ENCODE data around the gene RAB1A.

RAB1A gene

DNA sequence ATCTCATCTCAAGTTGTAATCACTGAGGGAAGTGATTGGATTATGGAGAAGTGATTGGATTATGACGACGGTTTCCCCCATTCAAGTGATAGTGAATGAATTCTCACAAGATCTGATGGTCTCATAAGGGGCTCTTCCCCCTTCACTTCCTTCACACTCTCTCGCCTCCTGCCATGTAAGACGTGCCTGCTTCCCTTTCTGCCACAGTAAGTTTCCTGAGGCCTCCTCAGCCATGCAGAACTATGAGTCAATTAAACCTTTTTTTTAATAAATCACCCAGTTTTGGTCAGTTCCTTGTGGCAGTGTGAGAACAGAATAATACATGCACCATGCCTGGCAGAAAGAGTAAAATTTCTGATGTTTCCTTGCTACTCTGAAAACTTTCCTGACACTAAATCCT lies 37.1 kb downstream of the RAB1A start:
- no peak for DNase-seq (ENCODE audit: low spot score)

DNA sequence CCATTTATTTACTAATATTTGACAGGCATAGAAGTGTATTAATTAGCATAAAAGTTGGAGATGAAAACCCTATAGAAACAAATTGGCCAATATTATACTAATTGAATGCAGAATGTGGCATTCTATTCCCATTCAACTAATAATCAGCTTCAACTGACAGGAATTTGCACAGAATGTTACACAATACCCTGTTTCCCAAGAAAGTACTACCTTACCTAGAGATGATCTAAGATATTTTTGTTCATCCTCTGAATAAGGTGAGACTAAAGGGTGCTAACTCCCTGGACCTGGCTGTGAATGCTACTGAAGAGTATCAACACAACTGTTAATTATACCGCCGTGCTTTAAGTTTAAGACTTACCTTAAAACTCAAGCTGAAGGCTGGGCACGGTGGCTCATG lies 44.8 kb downstream of the RAB1A start:
- no peak for DNase-seq (ENCODE audit: low spot score)

DNA sequence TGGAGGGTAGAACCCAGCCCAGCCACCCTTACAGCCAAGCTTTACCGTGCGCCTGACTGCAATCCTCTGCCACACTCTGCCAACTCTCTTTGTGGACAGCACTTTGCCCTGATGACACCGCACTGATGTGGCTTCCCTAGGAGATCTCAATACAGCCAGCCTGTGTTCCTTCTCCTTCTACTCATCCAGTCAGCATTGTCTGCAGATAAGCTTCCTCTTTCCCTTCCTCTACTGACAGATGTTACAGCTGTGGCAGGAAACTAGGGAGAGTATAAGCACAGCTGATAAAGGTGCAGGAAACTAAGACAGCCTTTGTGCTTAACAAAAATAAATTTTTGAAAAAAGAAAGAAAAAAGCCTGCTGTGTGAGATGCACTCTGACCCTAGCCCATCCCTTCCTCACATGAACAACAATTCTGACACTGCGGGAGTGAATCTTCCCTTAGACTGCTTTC lies 48.6 kb downstream of the RAB1A start:
- DNase-seq (ENCODE audit: low spot score): no peak

DNA sequence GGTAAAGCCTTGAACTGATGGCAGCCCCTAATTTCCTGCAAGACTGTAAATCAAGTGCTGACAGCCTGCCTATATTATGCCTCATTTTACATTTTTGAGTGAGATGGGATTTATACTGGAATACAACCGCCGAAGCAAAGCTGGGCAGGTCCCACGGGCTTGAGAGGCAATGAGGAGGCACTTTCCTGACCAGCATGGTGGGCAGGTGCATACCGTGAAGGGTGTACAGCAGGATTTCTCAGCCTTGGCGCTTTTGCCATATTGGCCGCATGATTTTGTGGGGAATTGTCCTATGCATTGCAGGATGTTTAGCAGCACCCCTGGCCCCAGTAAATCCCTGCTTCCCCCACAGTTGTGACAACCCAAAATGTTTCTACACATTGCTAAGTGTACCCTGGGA lies 50.9 kb downstream of the RAB1A start:
- no peak for DNase-seq (ENCODE audit: low spot score)

DNA sequence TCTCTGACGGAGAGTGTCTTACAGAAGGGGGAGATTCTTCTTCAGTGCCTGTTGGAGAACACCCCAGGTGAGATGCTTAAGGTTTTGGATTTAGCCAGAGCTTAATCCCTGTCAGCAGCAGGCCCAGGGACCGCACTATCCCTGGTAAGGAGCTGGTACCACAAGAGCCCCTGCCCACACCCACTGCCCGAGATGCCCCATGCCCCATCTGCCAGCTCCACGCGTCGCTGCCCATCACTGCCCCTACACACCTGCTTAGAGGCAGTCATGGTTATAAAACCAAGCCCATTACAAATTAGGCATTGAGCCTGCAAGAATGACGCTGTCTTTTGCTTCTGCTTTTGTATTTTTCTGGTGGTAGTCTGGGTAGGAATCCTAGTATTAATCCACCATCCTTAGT lies 52.0 kb downstream of the RAB1A start:
- DNase-seq (ENCODE audit: low spot score): no peak

DNA sequence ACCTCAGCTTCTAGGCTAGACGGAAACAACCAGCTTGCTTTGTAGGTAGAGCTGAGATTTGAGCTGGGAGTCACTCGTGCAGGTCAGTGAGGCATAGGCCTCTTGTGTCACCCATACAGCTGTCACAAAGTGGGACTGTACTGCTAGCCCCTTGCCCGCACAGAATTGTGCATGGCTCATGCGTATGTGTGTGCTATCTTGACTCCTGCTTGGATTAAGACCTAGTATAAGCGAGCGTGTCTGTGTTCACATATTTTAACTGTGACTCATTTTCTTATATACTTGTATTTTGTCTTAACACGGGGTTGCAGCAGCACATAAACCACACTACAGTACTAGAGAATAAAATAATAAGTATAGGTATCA lies 53.6 kb downstream of the RAB1A start:
- no peak for DNase-seq (ENCODE audit: low spot score)

DNA sequence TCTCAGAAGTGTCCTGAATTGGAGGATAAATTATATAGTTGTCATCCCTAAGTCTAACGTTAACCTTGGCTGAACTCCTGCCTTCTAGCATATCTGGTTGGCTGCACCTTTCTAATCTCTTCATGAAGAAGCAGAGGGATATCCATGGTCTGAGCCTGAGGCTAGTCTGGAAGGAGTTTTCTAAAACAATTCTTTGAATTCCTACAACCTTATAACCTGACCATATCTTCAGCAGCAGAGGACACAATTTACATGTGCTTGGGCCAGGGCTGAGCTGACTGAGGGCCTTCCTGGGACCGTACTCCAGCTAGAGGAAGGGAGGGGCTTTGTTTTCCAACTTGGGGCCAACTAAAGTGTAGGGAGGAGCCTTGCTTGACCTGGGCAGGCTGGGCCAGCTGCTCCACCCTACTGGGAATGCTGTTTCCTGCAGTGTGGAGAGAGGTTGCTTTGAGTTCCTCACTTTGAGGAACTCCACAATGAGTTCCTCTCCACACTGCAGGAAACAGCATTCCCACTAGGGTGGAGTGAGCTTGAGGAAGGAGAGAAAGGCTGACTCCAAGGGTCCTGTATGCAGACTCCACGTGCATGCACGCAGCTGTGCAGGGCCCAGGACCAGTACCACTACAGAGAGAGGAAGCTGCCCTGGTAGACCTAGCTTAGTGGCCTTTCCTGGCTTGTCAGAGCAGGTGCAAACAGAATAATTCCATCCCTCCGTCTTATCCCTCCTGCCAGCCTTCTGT lies 54.1 kb downstream of the RAB1A start:
- DNase-seq (ENCODE audit: low spot score): no peak

DNA sequence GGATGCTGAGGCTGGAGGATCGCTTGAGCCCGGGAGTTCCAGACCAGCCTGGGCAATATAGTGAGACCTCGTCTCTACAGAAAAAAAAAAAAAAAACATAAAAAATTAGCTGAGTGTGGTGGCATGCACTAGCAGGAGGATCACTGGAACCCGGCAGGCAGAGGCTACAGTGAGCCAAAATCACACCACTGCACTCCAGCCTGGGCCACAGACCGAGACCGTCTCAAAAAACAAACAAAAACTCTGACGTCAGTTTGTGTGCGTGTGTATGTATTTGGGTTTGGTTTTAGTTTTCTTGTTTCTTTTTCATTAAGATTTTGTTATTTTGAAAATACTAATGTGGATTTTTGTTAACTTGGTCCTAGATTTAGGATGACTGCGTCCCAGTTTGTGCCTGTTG lies 54.7 kb downstream of the RAB1A start:
- no peak for DNase-seq (ENCODE audit: low spot score)

DNA sequence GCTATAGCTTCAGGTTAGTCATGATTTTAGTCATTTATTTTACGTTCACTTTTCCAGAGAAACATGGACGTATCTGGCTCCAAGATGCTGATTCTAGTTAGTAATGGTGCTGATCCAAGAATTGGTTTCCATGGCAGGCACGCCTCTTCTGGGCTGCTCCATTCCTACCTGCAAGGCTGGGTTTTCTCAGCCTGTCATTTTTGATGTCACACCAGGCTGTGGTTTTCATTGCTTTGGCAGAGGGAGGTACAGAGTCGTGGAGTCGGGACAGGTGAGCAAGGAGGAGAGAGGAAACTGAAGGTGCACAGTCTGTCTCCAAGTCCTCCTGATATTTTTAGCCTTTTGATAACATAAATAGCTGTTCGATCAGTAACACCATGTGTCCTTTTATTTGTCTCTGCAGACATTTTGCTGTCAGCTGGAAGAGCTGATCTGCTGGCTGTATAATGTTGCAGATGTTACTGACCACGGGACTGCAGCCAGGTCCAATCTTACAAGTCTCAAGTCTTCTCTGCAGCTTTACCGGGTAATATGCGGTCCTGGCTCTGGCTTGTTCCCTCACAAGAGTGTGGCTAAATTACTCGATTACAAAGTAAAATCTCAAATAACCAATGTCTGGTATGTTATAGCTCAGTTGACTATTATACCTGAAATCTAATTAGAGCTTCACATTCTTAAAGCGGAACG lies 55.9 kb downstream of the RAB1A start:
- DNase-seq (ENCODE audit: low spot score): no peak

DNA sequence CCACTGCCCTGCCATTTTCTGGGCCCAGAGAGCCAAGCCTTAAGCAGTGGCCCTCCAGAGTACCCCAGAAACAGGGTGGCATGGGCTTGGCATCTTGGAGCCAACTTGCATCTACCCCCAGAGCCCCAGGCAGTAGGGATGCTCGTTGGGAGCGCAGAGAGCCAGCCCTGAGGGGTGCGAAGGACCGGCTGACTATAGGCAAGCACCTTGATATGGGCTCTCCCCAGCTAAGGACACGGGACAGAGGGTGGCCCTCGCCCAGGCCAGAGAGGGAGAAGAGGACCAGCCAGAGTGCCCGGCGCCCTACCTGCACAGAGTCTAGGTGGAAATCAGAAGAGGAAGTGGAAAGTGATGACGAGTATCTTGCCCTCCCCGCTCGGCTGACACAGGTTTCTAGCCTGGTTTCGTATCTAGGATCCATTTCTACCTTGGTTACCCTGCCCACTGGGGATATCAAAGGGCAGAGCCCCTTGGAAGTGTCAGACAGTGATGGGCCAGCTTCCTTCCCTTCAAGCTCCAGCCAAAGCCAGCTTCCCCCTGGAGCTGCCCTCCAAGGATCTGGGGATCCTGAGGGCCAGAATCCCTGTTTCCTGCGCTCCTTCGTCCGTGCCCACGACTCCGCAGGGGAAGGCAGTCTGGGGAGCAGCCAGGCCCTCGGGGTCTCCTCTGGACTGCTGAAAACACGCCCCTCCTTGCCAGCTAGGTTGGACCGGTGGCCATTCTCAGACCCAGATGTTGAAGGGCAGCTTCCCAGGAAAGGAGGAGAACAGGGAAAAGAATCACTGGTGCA lies 57.5 kb downstream of the RAB1A start:
- DNase-seq (ENCODE audit: low spot score): no peak

DNA sequence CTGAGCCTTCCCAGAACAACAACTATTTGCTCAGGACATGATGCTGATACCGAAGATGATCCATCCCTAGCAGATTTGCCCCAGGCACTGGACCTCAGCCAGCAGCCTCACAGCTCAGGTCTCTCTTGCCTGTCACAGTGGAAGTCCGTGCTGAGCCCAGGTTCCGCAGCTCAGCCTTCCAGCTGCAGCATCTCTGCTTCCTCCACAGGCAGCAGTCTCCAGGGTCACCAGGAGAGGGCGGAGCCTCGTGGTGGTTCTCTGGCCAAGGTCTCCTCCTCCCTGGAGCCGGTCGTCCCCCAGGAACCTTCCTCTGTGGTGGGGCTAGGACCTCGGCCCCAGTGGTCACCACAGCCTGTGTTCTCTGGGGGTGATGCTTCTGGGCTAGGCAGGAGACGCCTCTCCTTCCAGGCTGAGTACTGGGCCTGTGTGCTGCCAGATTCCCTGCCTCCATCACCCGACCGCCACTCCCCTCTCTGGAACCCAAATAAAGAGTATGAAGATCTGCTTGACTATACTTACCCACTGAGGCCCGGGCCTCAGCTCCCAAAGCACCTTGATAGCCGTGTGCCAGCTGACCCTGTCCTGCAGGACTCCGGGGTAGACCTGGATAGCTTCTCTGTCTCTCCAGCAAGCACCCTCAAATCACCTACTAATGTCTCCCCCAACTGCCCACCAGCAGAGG lies 58.3 kb downstream of the RAB1A start:
- DNase-seq (ENCODE audit: low spot score): no peak

DNA sequence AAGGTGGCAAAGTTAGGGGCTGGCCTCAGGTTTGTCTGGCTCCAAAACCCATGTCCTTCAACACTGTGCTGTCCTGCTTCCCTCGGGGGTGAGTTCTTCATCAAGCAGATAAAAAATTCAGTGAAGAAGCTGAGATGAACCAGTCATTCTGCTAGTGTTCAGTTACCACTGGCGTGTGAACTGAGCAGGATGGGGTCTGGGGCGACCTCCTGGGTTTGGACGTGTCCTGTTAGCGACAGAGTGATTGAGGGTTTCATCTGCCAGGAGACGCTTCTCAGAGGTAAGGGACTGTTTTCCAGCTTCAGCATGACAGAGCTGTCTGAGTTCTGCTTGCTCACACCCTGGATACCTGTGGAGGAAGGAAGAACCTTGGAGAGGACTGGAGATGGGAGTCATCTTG lies 59.0 kb downstream of the RAB1A start:
- DNase-seq (ENCODE audit: low spot score): no peak

DNA sequence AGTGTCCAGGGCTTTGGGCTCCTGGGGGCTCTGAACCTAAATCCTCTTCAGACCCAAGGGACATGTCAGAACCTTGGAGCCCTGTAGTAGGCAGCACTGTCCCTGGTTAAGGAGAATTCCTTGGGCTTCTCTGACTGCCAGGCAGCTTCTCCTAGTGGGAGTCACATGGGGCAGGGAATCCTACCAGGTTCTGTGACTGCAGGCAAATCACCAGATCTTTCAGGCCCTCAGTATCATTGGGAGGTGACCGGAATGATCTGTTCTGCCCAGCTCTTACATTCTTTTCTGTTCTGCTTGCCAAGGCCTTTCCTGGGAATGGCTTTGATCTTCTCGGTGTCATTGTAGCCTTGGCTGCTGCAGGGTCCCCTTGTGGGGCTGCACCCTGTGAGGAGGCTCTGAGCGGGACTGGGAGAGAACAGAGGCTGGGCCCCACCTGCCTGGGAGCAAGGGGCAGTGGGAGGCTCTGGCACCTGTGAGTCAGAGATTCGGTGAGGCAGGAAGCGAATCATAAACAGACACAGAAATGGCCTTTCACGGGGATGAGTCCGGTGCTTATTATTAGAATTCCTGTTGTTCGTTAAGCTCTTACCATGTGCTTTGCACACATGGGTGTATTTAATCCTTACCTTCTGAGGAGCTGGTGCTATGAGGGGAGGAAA lies 59.6 kb downstream of the RAB1A start:
- no peak for DNase-seq (ENCODE audit: low spot score)

DNA sequence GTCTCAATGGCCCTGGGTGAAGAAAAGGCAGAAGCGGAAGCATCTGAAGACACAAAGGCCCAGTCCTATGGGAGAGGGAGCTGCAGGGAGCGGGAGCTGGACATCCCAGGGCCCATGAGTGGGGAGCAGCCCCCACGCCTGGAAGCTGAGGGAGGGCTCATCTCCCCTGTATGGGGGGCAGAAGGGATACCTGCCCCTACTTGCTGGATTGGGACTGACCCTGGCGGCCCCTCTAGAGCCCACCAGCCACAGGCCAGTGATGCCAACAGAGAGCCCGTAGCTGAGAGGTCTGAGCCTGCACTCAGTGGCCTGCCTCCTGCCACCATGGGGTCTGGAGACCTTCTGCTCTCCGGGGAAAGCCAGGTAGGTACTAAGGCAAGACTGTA lies 60.5 kb downstream of the RAB1A start:
- no peak for DNase-seq (ENCODE audit: low spot score)

DNA sequence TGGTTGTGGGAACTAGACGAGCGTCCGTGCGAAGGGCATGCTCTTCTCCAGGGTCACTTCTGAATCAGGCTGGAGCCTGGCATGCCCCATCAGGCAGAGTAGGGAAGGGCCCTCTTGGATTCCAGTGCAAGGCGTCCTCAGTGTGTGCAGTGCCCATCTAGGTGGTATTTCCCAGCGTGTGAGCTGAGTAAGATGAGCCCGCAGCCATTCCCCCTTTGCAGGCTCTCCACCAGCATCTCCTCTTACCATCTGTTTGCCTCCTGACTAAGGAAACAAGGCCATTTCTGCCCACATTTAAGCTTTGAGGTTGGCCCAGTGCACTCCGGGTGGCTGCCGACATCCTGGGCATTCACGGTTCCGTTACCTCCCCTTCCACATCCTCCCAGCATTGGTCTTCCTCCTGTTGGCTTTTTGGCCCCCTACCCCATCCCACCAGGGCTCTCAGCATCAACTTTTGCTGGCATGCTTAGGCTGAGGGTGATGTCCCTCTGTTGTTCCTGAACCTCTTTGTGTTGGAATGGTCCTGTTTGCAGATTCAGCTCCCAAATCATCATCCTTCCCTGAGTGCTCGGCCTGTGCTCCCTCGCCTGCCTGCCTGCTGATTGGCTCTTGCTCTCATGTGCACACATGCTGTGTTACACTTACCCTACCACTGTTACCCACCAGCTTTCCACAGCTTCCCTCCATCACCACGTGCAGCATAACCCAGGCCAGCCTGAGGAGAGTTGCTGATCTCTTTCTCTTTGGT lies 61.9 kb downstream of the RAB1A start:
- no peak for DNase-seq (ENCODE audit: low spot score)

DNA sequence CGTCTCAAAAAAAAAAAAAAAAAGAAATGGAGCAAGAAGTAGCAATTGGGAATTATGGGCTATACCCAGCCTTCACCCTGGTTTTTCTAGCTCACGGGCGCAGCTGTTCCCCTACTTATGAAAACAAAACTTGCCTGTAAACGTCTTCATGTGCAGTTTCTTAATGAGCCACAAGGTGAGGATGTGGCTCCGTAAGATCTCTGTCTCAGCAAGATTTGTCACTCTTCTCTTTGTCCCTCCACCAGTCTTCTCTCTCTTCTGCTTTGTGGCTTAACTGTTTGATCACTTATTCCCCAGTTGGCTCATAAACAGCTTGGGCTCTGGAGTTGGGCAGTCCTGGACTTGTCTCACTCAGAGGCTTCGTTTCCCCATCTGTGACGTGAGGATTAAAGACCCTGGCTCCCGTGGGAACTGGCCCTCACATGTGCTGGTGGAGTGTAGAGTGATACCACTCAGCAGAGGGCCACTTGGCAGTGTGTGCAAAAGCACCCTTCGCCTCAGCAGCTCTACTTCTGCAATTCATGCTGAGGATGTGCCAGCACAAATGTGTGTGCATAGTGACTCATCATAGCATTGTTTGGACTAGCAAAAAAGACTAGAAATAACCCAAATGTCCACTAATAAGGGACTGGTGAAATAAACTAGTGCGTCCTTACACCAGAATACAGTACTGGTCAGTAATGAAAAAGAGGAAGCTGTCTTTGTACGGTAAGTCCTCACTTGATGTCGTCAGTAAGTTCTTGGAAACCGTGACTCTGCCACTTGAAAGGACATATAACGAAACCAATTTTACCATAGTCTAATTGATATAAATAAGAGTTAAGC lies 65.0 kb downstream of the RAB1A start:
- peak; percentile 76 for DNase-seq (ENCODE audit: low spot score)

DNA sequence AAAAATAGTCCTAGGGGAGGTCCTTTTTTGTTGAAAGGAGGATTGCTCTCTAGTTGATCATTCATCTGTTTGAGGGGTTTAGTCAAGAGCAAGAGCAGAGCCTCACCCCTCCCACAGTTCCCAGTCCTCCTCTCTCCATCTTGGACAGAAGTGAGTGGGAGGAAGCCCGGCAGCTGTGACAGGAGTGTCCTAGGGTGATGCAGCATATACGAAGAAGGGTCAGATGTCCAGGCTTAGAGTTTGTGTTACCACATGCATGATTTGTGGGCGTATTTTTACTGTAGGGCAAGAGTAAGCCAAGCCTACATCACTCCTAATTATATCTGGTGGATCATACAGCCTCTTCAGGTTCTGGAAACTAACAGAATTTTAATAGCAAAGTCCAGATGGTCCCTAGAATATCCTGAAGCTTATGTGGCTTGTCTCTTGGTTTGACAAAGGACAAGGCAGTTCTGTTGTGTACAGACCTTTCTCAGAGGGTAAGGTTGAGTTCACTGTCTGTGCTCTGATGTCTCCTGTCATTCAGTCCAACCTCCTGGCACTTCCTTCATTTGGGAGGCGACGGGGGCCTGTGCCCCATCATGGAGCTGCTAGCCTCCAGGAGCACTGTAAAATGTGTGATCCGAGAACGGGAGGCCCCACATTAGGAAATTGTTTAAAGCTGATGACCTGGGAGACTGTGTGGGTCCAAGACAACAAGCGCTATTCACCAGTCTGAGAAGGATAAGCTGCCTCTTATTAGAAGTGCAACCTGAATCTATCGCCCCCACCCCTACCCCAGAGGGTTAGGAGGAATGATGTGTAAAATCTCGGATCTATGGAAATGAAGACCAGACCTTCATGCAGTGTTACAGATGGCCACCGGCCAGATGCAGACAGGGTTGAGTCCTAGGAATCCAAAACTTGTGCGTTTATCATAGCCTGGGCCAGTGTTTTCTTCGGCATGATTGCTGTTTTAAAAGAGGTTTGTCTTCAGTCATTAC lies 66.8 kb downstream of the RAB1A start:
- no peak for DNase-seq (ENCODE audit: low spot score)

DNA sequence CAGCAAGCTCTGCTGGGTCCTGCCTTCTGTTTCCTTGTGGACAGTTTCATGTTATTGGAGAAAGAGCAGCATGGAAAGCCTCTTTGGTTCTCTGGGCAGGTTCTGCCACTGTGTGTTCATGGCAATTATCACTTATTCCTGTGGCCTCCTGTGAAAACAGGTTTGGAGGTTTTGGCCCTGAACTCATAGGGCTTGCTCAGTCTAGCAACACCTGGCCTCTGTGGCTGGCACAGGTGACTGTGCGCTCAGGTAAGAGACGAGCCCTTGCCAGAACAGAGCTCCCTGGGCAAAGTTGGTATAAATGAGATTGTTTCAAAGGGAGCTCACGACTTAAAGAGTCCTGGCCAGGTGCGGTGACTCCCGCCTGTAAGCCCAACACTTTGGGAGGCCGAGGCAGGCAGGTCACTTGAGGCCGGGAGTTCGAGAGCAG lies 68.0 kb downstream of the RAB1A start:
- DNase-seq (ENCODE audit: low spot score): no peak

Measured in D341Med (cell line).